GM23338 (cell line): ENCODE results near the gene LRR1. TPM values are rescaled to one million over a fixed set of nuclear protein-coding genes. Genes with fewer than 3 reads are reported as not detected.

Experiments used
- ATAC-seq: fragments of 200-7000 bp; cut with Tn5 transposase; 3 replicates; pipeline ENCODE4 v1.9.1; 2020
- DNase-seq: peaks from one replicate; pipeline ENCODE4 v3.0.0-alpha.2; 2015; ENCODE audit warnings: low spot score
- H2AFZ ChIP-seq: fragments of 200-600 bp; sonication (generic); 2 replicates; pipeline ENCODE4 v1.8.0; 2016; ENCODE audit warnings: antibody characterized with exemption, mild to moderate bottlenecking, moderate library complexity
- H3F3A ChIP-seq: fragments of 200-600 bp; sonication (generic); replicated peaks from 2 replicates; pipeline ENCODE4 v1.8.0; 2017; ENCODE audit warnings: antibody characterized with exemption, mixed run types, low read depth
- H3K27ac ChIP-seq: fragments of 200-600 bp; sonication (generic); 2 replicates; pipeline ENCODE4 v1.6.1; 2016; ENCODE audit warnings: low read depth
- H3K27me3 ChIP-seq: fragments of 200-600 bp; sonication (generic); 2 replicates; pipeline ENCODE4 v1.8.0; 2016; ENCODE audit warnings: mild to moderate bottlenecking, mixed run types, moderate library complexity; ENCODE audit not compliant: insufficient read depth
- H3K36me3 ChIP-seq: fragments of 200-600 bp; sonication (generic); 2 replicates; pipeline ENCODE4 v1.8.0; 2016; ENCODE audit warnings: mild to moderate bottlenecking; ENCODE audit not compliant: insufficient read depth
- H3K4me1 ChIP-seq: fragments of 200-600 bp; sonication (generic); 2 replicates; pipeline ENCODE4 v1.8.0; 2016; ENCODE audit warnings: mild to moderate bottlenecking, moderate library complexity; ENCODE audit not compliant: insufficient read depth
- H3K4me2 ChIP-seq: fragments of 200-600 bp; sonication (generic); 2 replicates; pipeline ENCODE4 v1.7.1; 2017; ENCODE audit warnings: mixed run types
- H3K4me3 ChIP-seq: fragments of 200-600 bp; sonication (generic); 2 replicates; pipeline ENCODE4 v1.6.1; 2016; ENCODE audit warnings: mixed run types
- H3K79me2 ChIP-seq: fragments of 200-600 bp; sonication (generic); replicated peaks from 2 replicates; pipeline ENCODE4 v1.8.0; 2017; ENCODE audit warnings: mild to moderate bottlenecking; ENCODE audit not compliant: insufficient read depth
- H3K9me2 ChIP-seq: fragments of 200-600 bp; sonication (generic); 2 replicates; pipeline ENCODE4 v1.8.0; 2017; ENCODE audit not compliant: insufficient read depth
- H4K20me1 ChIP-seq: fragments of 200-600 bp; sonication (generic); replicated peaks from 2 replicates; pipeline ENCODE4 v1.8.0; 2017; ENCODE audit warnings: mild to moderate bottlenecking; ENCODE audit not compliant: insufficient read depth
- H3K27ac Mint-ChIP-seq: 2 replicates; pipeline ENCODE4 v1.8.0; 2020; ENCODE audit warnings: inconsistent platforms, mild to moderate bottlenecking, moderate library complexity, mixed read lengths
- H3K27me3 Mint-ChIP-seq: 3 replicates; pipeline ENCODE4 v1.8.0; 2022; ENCODE audit warnings: low read depth, mild to moderate bottlenecking, moderate library complexity, mixed read lengths, inconsistent platforms; ENCODE audit not compliant: insufficient read depth, poor library complexity
- H3K36me3 Mint-ChIP-seq: 3 replicates; pipeline ENCODE4 v1.8.0; 2021; ENCODE audit warnings: low read depth, mild to moderate bottlenecking, inconsistent platforms, moderate library complexity, mixed read lengths
- H3K4me1 Mint-ChIP-seq: 3 replicates; pipeline ENCODE4 v1.8.0; 2020; ENCODE audit warnings: mild to moderate bottlenecking, inconsistent platforms, mixed read lengths
- H3K4me3 Mint-ChIP-seq: 3 replicates; pipeline ENCODE4 v1.8.0; 2021; ENCODE audit warnings: moderate library complexity, mild to moderate bottlenecking, inconsistent platforms, mixed read lengths
- H3K9me3 Mint-ChIP-seq: 3 replicates; pipeline ENCODE4 v1.8.0; 2020; ENCODE audit warnings: moderate library complexity, mild to moderate bottlenecking, inconsistent platforms, mixed read lengths
- CREB1 ChIP-seq: fragments of 250-450 bp; sonication (Bioruptor Pico); IDR thresholded peaks from 2 replicates; pipeline ENCODE4 v1.5.0; 2020; ENCODE audit warnings: low read depth, mild to moderate bottlenecking, moderate library complexity
- EZH2 ChIP-seq: fragments of 200-600 bp; sonication (generic); IDR thresholded peaks from one replicate; pipeline ENCODE4 v1.8.0; 2017; ENCODE audit warnings: antibody characterized with exemption, mild to moderate bottlenecking, low read depth; ENCODE audit not compliant: unreplicated experiment
- EZH2phosphoT487 ChIP-seq: fragments of 200-600 bp; sonication (generic); IDR thresholded peaks from one replicate; pipeline ENCODE4 v1.8.1; 2018; ENCODE audit warnings: antibody characterized with exemption; ENCODE audit not compliant: unreplicated experiment
- NANOG ChIP-seq: IDR thresholded peaks from 2 replicates; pipeline ENCODE4 v1.6.1; 2016; ENCODE audit warnings: antibody characterized with exemption, borderline replicate concordance
- STAT1 ChIP-seq: IDR thresholded peaks from one replicate; pipeline ENCODE4 v1.6.1; 2016; ENCODE audit warnings: antibody characterized with exemption; ENCODE audit not compliant: unreplicated experiment
- ZNF114 ChIP-seq: fragments of 250-450 bp; sonication (Bioruptor Pico); IDR thresholded peaks from 2 replicates; pipeline ENCODE4 v1.5.0; 2020; ENCODE audit warnings: mild to moderate bottlenecking, moderate library complexity
- ZNF331 ChIP-seq: fragments of 250-450 bp; sonication (Bioruptor Pico); IDR thresholded peaks from 2 replicates; pipeline ENCODE4 v1.5.0; 2020; ENCODE audit warnings: low read depth, mild to moderate bottlenecking, moderate library complexity
- polyA plus RNA-seq: library from polyadenylated mRNA; unstranded; fragments of >200 nt; fragmentation: Nextera tagmentation; extraction: Ambion mirVana; gene quantifications from 2 replicates; pipeline ENCODE4 v1.2.1, GENCODE V29; 2016
- total RNA-seq: library from RNA; depleted of rRNA; stranded (reverse); fragments of >200 nt; shearing (Covaris generic); gene quantifications from 2 replicates; pipeline ENCODE4 v1.2.3, GENCODE V29; 2014
- TF ChIP-seq, protein P1 (sequence below): IDR thresholded peaks from 2 replicates; pipeline ENCODE4 v1.6.1; 2016; ENCODE audit warnings: antibody characterized with exemption
- TF ChIP-seq, protein P2 (sequence below): IDR thresholded peaks from one replicate; pipeline ENCODE4 v1.6.1; 2018; ENCODE audit warnings: antibody characterized with exemption; ENCODE audit not compliant: unreplicated experiment

Gene LRR1
- total and polyA plus RNA-seq, 2 experiments from 2014 or later, result 31.8 to 41.9 TPM

DNA sequence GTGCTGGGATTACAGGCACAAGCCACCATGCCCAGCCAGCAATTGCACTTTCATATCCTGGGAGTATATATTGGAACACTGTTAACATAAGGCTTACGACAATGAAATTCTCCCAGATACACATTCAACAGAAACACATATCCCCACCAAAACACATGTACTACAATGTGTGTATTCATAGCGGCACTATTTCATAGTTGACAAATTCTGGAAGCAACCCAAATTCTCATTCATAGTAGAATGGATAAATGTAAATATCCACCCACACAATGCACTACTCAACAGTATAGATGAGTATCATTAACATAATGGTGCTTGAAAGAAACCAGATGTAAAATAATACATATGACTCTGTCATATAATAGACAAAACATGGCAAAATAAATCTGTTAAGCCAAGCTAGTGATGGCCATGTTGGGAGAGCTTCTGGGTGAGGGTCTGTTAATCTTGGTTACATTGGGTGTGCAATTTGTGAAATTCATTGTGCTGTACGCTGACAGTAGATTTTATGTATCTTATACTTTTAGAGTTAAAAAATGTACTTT lies 38.9 kb downstream of the LRR1 start:
- H3K4me3 Mint-ChIP-seq, result no peak overlapping the region
- Histone ChIP-seq H3K9me2 (no peaks in the 10 kb centered on the region), H3K4me3 (no peak overlapping the region), H4K20me1 (peaks cover 34% of the 10 kb centered on the region), H3F3A (peaks cover 16% of the 10 kb centered on the region), H3K36me3 (peaks cover 16% of the 10 kb centered on the region; the same call in 1 of the 2 replicates), H2AFZ (no peak overlapping the region), H3K79me2 (peaks cover 85% of the 10 kb centered on the region), H3K27me3 (no peaks in the 10 kb centered on the region), H3K4me2 (no peak overlapping the region), H3K27ac (no peak overlapping the region), H3K4me1 (peaks cover 9% of the 10 kb centered on the region; the same call in 1 of the 2 replicates)
- peaks cover 12% of the 10 kb centered on the region for H3K27me3 Mint-ChIP-seq
- ATAC-seq, result no peak
- peaks cover 67% of the 10 kb centered on the region for H3K36me3 Mint-ChIP-seq
- TF ChIP-seq NANOG, result no peak
- no peak for TF ChIP-seq CREB1 (CRISPR knock-in tag)
- no peak for TF ChIP-seq STAT1
- TF ChIP-seq ZNF114 (CRISPR knock-in tag), result no peak
- TF ChIP-seq EZH2phosphoT487, result no peak
- TF ChIP-seq ZNF331 (CRISPR knock-in tag), result no peak
- H3K4me1 Mint-ChIP-seq, result peaks cover 29% of the 10 kb centered on the region
- H3K9me3 Mint-ChIP-seq, result peaks cover 7% of the 10 kb centered on the region; the same call in 2 of the 3 replicates
- H3K27ac Mint-ChIP-seq, result no peak overlapping the region
- DNase-seq, result no peak

DNA sequence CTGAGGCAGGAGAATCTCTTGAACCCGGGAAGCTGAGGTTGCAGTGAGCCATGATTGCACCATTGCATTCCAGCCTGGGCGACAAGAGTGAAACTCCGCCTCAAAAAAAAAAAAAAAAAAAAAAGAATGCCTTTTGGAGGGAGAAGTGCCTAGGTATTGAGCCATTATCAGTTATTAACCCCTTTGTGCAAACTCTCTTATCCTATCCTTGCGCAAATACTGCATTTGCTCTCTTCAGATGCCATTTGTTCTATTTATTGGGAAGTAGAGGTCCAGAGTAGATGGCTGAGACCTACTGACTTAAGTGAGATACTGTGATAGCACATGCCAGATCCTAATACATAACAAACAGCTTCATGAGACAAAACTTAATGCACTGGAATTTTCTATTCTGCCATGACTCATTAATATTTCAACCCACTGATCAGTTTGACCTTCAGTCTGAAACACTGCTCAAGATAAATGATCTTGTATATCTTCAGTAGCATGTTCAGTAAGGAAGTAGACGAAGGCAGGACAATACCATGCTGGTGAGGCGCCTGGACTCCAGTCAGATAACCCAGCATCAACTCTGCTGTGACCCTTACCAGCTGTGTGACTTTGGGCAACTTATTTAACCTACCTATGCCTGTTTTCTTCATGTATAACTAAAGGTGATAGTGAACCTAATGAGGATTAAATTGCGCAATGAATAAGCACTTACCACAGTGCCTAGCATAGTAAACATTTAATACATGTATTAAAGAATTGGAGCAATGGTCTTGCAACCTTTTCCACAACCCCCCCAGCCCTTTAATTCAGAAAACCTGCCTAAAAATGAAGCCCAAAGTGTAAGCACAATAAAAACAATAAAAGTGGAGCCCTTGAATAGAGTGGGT lies 42.0 kb downstream of the LRR1 start:
- H3K27ac Mint-ChIP-seq, result no peak overlapping the region; the same call in 1 of the 2 replicates
- H3K9me3 Mint-ChIP-seq, result no peaks in the 10 kb centered on the region
- no peak overlapping the region for H3K27ac ChIP-seq
- H3K4me1 Mint-ChIP-seq, result peaks cover 27% of the 10 kb centered on the region
- no peaks in the 10 kb centered on the region for H3K27me3 ChIP-seq
- H3K27me3 Mint-ChIP-seq, result peaks cover 2% of the 10 kb centered on the region
- H3K36me3 Mint-ChIP-seq, result peaks cover 58% of the 10 kb centered on the region
- no peak overlapping the region for H3K4me3 Mint-ChIP-seq
- ATAC-seq (no peak), DNase-seq (no peak)
- H3K79me2 ChIP-seq, result peaks cover 61% of the 10 kb centered on the region
- H4K20me1 ChIP-seq, result peaks cover 37% of the 10 kb centered on the region
- H3K4me2 ChIP-seq, result no peak overlapping the region
- H2AFZ ChIP-seq, result no peak overlapping the region
- H3K36me3 ChIP-seq, result peaks cover 16% of the 10 kb centered on the region; the same call in 1 of the 2 replicates
- peaks cover 7% of the 10 kb centered on the region; the same call in 1 of the 2 replicates for H3K4me1 ChIP-seq
- no peak overlapping the region for H3K4me3 ChIP-seq
- H3F3A ChIP-seq, result peaks cover 10% of the 10 kb centered on the region; the same call in 1 of the 2 replicates
- H3K9me2 ChIP-seq, result no peaks in the 10 kb centered on the region
- TF ChIP-seq, protein P1, sequence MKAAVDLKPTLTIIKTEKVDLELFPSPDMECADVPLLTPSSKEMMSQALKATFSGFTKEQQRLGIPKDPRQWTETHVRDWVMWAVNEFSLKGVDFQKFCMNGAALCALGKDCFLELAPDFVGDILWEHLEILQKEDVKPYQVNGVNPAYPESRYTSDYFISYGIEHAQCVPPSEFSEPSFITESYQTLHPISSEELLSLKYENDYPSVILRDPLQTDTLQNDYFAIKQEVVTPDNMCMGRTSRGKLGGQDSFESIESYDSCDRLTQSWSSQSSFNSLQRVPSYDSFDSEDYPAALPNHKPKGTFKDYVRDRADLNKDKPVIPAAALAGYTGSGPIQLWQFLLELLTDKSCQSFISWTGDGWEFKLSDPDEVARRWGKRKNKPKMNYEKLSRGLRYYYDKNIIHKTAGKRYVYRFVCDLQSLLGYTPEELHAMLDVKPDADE, result no peak
- no peak for TF ChIP-seq EZH2
- no peak for TF ChIP-seq ZNF331 (CRISPR knock-in tag)
- TF ChIP-seq, protein P2, sequence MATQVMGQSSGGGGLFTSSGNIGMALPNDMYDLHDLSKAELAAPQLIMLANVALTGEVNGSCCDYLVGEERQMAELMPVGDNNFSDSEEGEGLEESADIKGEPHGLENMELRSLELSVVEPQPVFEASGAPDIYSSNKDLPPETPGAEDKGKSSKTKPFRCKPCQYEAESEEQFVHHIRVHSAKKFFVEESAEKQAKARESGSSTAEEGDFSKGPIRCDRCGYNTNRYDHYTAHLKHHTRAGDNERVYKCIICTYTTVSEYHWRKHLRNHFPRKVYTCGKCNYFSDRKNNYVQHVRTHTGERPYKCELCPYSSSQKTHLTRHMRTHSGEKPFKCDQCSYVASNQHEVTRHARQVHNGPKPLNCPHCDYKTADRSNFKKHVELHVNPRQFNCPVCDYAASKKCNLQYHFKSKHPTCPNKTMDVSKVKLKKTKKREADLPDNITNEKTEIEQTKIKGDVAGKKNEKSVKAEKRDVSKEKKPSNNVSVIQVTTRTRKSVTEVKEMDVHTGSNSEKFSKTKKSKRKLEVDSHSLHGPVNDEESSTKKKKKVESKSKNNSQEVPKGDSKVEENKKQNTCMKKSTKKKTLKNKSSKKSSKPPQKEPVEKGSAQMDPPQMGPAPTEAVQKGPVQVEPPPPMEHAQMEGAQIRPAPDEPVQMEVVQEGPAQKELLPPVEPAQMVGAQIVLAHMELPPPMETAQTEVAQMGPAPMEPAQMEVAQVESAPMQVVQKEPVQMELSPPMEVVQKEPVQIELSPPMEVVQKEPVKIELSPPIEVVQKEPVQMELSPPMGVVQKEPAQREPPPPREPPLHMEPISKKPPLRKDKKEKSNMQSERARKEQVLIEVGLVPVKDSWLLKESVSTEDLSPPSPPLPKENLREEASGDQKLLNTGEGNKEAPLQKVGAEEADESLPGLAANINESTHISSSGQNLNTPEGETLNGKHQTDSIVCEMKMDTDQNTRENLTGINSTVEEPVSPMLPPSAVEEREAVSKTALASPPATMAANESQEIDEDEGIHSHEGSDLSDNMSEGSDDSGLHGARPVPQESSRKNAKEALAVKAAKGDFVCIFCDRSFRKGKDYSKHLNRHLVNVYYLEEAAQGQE, result no peak
- TF ChIP-seq CREB1 (CRISPR knock-in tag), result no peak
